ENCODE results near the gene PWWP3B.

Gene PWWP3B

DNA sequence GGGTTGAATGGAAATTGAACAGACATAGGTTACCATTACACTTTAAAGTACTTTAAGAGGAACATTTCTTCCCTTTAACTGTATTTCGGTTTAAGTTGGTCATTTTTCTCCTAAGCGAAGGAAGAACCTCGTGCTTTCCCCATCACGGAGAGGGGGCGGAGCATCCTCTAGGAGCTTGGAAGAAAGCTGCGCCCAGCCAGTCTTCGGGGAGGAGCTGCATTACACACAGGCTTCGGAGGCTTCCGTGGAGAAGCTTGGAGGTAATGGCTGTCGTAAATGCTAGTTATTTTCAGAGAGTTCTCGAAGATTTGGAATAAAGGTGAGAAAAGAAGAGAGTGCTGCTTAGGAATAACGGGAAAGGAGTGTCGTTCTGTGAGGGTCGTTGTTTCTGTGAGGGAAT lies at the start of gene PWWP3B:
Gene PWWP3B (plus strand): TSS at position 199 of the 400 bp plus-strand sequence. CDS start 37,128 bp downstream, outside the sequence.
- TF ChIP-seq, protein P1, sequence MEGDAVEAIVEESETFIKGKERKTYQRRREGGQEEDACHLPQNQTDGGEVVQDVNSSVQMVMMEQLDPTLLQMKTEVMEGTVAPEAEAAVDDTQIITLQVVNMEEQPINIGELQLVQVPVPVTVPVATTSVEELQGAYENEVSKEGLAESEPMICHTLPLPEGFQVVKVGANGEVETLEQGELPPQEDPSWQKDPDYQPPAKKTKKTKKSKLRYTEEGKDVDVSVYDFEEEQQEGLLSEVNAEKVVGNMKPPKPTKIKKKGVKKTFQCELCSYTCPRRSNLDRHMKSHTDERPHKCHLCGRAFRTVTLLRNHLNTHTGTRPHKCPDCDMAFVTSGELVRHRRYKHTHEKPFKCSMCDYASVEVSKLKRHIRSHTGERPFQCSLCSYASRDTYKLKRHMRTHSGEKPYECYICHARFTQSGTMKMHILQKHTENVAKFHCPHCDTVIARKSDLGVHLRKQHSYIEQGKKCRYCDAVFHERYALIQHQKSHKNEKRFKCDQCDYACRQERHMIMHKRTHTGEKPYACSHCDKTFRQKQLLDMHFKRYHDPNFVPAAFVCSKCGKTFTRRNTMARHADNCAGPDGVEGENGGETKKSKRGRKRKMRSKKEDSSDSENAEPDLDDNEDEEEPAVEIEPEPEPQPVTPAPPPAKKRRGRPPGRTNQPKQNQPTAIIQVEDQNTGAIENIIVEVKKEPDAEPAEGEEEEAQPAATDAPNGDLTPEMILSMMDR (IDR thresholded peaks at IDR 0.05; ENCODE audit: low read depth, low read length): no peak
- H3K4me3 ChIP-seq (replicated peaks in 1 of 2; ENCODE audit: low read depth in 2 of 2, low read length in 2 of 2): peak within 1 kb of the TSS in 1 of 2 donors; percentile 17
- peak; percentile 33 to 63 for DNase-seq (ENCODE audit: low read depth in 2 of 2)

DNA sequence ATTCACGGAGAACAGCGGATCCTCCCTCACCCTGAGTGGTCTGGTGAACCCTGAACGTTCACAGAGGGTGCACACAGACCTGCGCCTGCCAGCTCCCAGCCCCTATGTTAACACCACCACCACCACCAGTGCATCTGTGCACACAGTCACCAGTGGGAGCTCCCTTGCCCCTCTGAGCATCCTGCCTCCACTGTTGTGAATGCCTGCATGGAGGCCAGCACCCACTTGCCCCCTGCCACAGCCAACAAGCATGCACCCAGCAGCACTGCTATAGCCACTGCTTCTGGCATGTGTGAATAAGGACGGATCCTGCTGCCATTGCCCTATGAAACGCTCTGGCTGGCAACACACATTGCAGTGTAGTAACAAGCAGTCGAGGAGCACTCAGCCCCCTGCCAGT lies 29.1 kb upstream of the PWWP3B start:
- H3K4me3 ChIP-seq (replicated peaks in 1 of 2; ENCODE audit: low read depth in 2 of 2, low read length in 2 of 2): no peak overlapping the region
- TF ChIP-seq, protein P1 (IDR thresholded peaks at IDR 0.05; ENCODE audit: low read depth, low read length): no peak
- DNase-seq (ENCODE audit: low read depth in 2 of 2): no peak

DNA sequence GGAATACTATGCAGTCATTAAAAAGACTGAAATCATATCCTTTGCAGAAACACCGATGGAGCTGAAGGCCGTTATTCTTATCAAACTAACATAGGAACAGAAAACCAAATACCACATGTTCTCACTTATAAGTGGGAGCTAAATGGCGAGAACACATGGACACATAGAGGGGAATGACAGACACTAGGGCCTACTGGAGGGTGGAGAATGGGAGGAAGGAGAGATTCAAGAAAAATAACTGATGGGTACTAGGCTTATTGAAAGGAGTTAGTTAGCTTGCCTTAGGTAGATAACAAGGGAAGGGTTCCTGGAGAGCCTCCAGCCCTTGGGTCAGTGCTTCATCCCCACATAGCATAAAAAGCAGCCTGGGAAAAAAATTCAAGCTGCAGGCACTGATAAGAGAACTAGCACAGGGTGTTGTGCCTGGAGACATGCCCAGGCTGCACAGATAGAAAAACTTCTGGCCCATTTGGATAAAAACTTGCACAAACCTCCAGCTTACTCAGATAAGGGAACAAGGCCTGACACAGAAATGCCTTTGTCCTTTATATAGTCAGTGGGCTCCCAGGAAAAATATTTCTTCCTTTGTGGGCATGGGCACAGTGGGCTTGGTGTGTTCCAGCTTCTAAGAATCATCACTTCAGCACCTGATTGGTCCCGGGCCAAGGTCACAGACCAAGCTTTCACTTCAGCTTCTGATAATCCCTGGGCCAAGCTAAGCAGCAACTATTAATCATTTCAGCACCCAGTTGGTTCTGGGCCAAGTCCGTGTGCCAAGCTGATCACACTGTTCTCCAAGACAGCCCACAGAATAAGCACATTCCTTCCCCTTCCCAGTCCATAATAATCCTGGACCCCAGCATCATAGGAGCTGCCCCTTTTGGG lies 23.1 kb upstream of the PWWP3B start:
- TF ChIP-seq, protein P1 (IDR thresholded peaks at IDR 0.05; ENCODE audit: low read depth, low read length): no peak
- H3K4me3 ChIP-seq (replicated peaks in 1 of 2; ENCODE audit: low read depth in 2 of 2, low read length in 2 of 2): no peak overlapping the region
- peak in 1 of 2 donors; percentile 55 for DNase-seq (ENCODE audit: low read depth in 2 of 2)

DNA sequence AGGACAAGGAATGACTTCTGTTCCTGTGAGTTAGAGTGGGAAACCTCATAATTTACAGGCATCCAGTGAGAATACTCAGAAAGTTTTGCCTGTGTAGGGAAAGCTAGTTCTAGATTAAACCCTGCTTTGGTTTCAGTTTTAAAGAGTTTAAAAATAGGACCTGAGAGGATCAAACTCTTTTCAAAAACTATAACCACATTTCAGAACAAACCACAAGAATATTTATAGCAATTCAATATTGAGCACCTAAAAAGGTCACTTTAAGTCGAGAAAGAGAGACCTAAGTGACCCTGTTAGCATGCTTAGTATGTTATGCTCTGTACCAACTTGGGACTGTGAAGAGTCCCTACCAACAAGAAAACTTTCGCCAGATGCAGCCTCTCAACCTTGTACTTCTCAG lies 17.4 kb upstream of the PWWP3B start:
- DNase-seq (ENCODE audit: low read depth in 2 of 2): no peak
- H3K4me3 ChIP-seq (replicated peaks in 1 of 2; ENCODE audit: low read depth in 2 of 2, low read length in 2 of 2): no peak overlapping the region
- TF ChIP-seq, protein P1 (IDR thresholded peaks at IDR 0.05; ENCODE audit: low read depth, low read length): no peak

DNA sequence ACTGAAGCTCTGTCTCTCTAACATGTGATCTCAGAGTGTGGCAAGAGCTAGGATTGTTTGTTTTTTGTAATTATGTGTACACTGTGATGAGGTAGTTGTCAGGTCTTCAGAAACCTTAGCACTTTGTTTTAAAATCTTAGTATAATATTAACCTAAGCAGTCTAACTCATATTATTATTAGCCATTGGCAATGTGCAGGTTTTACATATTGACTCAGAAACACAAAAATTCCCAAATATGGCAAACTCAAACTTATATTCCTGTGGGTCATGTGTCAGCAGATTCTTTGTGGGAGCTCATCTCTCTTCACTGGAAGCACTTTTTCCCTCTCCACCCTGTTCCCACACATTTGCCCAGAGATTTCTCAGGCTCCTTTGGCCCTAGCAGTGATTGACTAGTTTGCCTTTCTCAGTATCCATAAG lies 8.2 kb upstream of the PWWP3B start:
- no peak overlapping the region for H3K4me3 ChIP-seq (replicated peaks in 1 of 2; ENCODE audit: low read depth in 2 of 2, low read length in 2 of 2)
- TF ChIP-seq, protein P1 (IDR thresholded peaks at IDR 0.05; ENCODE audit: low read depth, low read length): no peak
- DNase-seq (ENCODE audit: low read depth in 2 of 2): no peak

DNA sequence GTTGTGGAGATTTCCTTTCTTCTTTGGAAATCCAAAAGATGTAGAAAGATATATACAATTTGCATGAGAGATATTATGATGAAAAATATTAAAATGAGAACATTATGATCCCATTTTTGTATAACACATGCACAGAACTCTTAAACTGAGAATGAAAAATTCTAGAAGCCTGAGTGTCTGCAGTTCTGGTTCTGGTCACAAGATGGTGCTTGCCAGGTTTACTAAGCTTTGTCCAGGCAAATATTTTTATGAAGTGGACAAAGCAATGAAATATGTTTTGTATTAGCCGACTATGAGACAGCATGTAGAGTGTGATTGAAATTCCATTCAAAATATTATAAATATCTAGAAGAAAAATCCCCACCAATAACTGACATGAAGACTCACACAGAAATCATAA lies 2.2 kb downstream of the PWWP3B start:
- DNase-seq (ENCODE audit: low read depth in 2 of 2): peak; percentile 23 to 49
- H3K4me3 ChIP-seq (replicated peaks in 1 of 2; ENCODE audit: low read depth in 2 of 2, low read length in 2 of 2): no peak overlapping the region
- TF ChIP-seq, protein P1 (IDR thresholded peaks at IDR 0.05; ENCODE audit: low read depth, low read length): peak; percentile 47

All from cardiac fibroblast (primary cell).